Transverse colon (tissue), 4 donors: ENCODE measurements around the gene EIF1.

ENCODE experiments used
- EP300 ChIP-seq: sonication (generic); formaldehyde crosslinking; IDR thresholded peaks from one replicate; pipeline ENCODE4 v1.6.1; 2017; ENCODE audit warnings: antibody characterized with exemption, low read depth
- POLR2A ChIP-seq: fragments of 450-650 bp; IDR thresholded peaks from one replicate; pipeline ENCODE4 v1.6.1; 2016; ENCODE audit warnings: antibody characterized with exemption, mild to moderate bottlenecking, moderate library complexity
- POLR2AphosphoS5 ChIP-seq, 3 donors: sonication (generic); formaldehyde crosslinking; IDR thresholded peaks; one replicate each; pipeline ENCODE4 v1.6.1; 2016; ENCODE audit warnings: antibody characterized with exemption in 3 of 3
- TF ChIP-seq, protein P1 (sequence below), 5 experiments: fragments of 200-600 bp in 3 of 5; fragments of 450-650 bp in 2 of 5; sonication (generic) in 3 of 5; IDR thresholded peaks; 1 replicate in 2 of 5; 2 replicates in 3 of 5; pipeline ENCODE4 v1.5.1; 2016 to 2017; ENCODE audit warnings: antibody characterized with exemption in 5 of 5, inconsistent platforms in 3 of 5, mild to moderate bottlenecking in 2 of 5, moderate library complexity in 1 of 5

DNA sequence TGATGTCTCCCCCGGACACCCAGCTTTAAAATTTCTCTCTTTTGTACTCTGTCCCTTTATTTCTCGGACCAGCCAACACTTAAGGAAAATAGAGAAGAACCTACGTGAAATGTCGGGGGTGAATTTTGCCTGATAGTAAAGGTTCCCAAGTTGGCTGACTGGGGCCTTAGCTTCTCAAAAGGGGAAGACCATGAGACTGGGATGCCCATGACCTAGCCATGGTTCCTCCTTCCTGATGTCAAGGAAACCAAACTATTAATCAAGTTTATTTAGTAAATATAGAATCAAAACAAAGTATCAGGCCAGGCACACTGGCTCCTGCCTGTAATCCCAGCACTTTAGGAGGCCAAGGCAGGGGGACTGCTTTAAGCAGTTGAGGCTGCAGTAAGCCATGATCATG is 2.4 kb upstream of the EIF1 start:
- TF ChIP-seq, protein P1, sequence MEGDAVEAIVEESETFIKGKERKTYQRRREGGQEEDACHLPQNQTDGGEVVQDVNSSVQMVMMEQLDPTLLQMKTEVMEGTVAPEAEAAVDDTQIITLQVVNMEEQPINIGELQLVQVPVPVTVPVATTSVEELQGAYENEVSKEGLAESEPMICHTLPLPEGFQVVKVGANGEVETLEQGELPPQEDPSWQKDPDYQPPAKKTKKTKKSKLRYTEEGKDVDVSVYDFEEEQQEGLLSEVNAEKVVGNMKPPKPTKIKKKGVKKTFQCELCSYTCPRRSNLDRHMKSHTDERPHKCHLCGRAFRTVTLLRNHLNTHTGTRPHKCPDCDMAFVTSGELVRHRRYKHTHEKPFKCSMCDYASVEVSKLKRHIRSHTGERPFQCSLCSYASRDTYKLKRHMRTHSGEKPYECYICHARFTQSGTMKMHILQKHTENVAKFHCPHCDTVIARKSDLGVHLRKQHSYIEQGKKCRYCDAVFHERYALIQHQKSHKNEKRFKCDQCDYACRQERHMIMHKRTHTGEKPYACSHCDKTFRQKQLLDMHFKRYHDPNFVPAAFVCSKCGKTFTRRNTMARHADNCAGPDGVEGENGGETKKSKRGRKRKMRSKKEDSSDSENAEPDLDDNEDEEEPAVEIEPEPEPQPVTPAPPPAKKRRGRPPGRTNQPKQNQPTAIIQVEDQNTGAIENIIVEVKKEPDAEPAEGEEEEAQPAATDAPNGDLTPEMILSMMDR (IDR thresholded peaks at IDR 0.05) = no peak
- TF ChIP-seq POLR2A (no peak), EP300 (no peak), POLR2AphosphoS5 (IDR thresholded peaks at IDR 0.05) (no peak)
